ENCODE measurements around the gene TIMM17A.
"Not testable (repeated sequence)": the region's sequence is repeated elsewhere in the genome, so short reads cannot be mapped to it uniquely, and the experiment has no call there.

The TIMM17A gene

GRCh38 chr1:202015662-202015937 lies 60.3 kb downstream of the TIMM17A start:
- no peak for DNase-seq (ENCODE audit: low read depth in 2 of 2)

GRCh38 chr1:202016022-202016810 lies 60.9 kb downstream of the TIMM17A start:
- no peak for DNase-seq (ENCODE audit: low read depth in 2 of 2)

GRCh38 chr1:202016811-202017748 lies 61.8 kb downstream of the TIMM17A start:
- DNase-seq (ENCODE audit: low read depth in 2 of 2) = no peak

GRCh38 chr1:202017749-202018467 lies 62.6 kb downstream of the TIMM17A start:
- no peak for DNase-seq (ENCODE audit: low read depth in 2 of 2)

- no peak for DNase-seq (ENCODE audit: low read depth in 2 of 2)
These were observed 63.3 kb downstream of the TIMM17A start for GRCh38 chr1:202018468-202019234.

GRCh38 chr1:202019235-202019558 lies 63.9 kb downstream of the TIMM17A start:
- DNase-seq (ENCODE audit: low read depth in 2 of 2) = not testable (repeated sequence)
